CD4-positive, alpha-beta T cell treated with Interleukin-6 at 100 ng/mL for 8 hours (primary cell): Measurements from ENCODE around the gene CLIC4.
"Not testable (repeated sequence)": the region's sequence is repeated elsewhere in the genome, so short reads cannot be mapped to it uniquely, and the experiment has no call there.

Experiments
- DNase-seq: peaks from one replicate; pipeline ENCODE4 v3.0.0-alpha.2; 2020; ENCODE audit warnings: mixed read lengths, low spot score

Gene CLIC4

DNA sequence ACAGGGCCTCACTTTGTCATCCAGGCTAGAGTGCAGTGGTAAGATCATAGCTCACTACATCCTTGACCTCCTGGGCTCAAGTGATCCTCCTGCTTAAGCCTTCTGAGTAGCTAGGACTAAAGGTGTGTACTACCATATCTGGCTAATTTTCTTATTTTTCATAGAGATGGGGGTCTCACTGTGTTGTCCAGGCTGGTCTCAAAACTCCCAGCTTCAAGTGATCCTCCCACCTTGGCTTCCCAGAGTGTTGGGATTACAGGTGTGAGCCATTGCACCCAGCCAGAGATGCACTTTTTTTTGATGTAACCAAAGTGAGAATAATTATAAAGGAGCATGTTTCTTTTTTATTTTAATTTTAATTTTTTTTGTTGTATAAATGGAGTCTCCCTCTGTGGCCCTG is 28.4 kb downstream of the CLIC4 start:
- DNase-seq, result no peak

DNA sequence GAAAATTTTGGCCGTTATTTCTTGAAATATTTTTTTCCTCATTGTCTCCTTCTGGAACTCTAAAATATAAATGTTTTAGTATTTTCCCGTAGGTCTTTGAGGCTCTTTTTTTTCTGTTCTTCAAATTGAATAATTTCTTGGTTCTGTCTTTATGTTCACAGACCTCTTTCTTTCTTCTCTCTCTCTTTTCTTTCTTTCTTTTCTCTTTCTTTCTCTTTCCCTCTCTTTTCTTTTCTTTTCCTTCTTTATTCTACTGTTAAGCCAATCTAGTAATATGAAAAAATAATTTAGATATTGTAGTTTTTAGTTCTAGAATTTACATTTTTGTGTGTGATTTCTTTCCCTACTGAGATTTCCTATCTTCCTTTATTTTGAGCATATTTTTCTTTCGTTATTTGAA is 30.1 kb downstream of the CLIC4 start:
- no peak for DNase-seq

DNA sequence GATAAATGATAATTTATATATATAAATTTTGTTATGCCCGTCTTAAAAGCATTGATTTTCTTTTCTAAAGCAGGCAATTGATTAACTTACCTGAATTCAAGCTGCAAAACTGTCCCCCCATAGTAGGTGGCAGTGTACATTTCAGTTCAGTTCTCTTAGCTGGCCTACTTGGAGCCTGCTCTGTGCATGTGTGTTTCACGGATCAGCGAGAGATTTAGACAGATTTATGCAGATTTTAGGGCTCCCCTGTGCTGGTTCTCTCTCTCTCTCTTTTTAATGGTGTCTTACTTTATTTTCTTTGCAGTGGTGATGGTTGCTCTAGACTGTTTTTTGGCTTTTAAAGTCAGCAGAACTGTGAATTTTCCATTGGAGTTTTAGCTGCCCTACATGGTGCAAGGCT is 30.7 kb downstream of the CLIC4 start:
- DNase-seq, result no peak

DNA sequence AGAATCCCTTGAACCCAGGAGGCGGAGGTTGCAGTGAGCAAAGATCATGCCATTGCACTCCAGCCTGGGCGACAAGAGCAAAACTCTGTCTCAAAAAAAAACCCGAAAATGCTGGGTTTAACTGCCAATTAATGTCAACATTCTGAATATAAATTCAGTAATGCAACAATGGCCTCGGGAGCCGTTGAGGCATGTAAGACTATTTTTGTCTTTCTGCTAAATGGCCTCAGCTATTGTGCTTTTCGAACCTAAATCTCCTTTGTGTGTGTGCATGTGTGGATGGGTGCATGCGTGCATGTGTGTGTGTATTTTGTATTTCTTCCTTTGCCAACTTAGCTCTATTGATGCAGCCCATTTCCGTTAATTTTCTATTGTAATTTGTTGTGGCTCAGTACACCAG is 31.6 kb downstream of the CLIC4 start:
- DNase-seq, result no peak

DNA sequence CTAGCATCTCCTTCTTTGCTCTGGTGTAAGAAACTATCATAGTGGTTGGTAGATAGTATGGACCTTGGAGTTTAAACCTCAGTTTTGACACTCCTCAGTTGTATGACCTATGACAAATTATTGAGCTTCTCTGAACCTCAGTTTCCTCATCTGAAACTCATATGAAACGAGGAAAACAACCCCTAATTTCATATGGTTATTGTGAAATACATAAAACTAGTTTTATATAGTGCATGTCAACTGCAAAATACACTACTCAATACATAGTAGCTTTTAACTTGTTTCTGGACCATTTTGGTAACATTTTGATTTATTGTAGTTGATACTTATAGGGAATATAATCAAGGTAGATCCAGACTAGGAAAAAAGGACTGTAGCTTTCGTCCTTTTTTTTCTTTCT is 32.9 kb downstream of the CLIC4 start:
- no peak for DNase-seq

DNA sequence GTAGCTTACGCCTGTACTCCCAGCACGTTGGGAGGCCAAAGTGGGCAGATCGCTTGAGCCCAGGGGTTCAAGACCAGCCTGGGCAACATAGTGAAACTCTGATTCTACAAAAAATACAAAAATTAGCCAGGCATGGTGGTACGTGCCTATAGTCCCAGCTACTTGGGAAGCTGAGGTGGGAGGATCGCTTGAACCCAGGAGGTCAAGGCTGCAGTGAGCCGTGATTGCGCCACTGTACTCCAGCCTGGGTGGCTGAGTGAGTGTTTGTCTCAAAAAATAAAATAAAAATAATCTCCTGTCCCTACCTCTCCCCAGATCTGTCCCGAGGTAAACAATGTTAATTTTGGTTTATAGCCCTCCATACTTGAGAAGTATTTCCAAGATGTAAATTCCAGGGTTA is 34.0 kb downstream of the CLIC4 start:
- not testable (repeated sequence) for DNase-seq

DNA sequence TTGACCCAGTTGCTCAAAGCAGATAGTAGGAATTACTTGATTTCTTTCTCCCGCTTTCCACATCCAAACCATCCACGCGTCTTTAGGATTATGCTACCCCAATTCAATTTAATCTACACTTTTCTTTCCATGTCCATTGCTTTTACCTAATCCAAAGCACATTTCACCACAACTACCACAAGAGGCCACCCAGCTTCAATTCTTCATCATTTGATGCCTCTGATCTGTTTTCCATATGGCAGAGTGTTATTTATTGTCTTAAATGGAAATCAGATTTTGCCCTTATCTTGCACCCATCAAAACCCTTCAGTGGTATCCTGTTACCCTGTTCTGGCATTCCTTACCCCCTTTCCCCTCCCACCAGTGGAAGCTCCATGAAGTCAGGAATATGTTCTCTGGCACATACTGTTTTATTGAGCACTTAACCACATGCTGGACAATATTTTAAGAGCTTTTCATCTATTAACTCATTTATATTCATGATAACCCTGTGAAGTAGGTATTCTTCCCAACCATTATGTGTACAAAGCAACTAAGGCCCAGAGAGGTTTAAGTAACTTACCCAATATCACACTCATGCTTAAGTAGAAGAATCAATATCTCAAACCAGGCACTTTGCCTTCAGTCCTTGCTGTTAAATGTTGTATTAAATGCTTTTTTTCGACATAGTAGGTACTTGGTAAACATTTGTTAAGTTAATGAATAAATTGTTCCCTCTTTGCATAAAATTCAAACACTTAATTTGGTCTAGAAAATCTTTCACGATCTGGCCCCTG is 34.6 kb downstream of the CLIC4 start:
- DNase-seq, result no peak

DNA sequence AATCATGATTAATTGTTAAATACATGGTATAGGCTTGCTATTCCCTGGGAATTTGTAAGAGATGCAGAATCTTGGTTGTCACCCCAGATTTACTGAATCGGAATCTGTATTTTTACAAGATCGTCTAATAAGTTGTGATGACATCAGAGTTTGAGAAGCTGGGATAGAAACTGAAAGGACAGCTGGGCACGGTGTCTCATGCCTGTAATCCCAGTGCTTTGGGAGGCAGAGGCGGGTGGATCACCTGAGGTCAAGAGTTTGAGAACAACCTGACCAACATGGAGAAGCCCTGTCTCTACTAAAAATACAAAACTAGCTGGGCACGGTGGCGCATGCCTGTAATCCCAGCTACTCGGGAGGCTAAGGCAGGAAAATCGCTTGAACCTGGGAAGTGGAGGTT is 35.4 kb downstream of the CLIC4 start:
- DNase-seq, result not testable (repeated sequence)

DNA sequence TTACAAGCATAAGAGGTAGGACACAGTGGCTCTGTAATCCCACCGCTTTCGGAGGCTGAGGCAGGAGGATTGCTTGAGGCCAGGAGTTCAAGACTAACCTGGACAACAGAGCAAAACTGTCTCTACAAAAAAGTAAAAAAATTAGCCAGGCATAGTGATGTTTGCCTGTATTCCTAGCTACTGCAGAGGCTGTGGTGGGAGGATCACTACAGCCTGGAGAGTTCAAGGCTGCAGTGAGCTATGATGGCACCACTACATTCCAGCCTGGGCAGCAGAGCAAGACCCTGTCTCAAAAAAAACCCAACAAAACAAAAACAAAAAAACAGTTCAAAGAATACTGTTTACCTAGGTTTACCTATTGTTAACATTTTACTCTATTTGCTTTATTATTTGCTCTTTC is 37.4 kb downstream of the CLIC4 start:
- DNase-seq, result no peak

DNA sequence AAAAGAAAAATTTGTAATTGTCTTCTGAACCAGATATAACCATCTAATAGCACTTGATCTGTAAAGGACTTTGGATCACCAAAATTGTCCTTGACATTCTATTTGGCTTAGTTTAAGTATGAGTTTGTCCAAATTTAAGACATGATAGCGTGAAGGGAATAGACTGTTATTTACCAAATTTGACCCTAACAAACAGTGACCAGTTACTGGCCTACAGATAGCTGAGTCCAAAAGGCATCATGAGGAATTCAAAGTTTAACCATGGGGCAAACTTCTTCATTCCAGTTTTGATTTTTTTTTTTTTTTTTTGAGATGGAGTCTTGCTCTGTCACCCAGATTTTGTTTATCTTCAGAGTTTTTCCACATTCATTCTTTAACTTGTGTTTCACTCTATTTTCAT is 38.5 kb downstream of the CLIC4 start:
- DNase-seq, result no peak

DNA sequence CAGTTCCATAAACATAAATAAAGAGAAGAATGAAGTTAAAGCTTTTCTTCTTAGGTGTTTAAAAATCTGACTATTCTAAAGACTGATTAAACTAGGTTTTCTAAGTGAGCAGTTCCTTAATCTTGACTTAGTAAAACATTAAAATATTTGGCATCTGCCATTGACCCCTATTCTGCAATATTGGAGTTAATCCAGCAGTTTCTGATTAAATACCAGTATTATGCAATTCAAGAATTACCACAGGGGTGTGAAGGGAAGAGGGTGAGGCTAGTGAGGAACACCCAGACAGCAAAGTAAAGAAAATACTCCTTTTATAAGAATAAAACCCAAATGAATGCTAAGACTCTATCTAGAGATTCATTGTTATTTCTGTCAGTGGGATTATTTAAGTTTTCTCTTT is 40.9 kb downstream of the CLIC4 start:
- DNase-seq, result no peak

DNA sequence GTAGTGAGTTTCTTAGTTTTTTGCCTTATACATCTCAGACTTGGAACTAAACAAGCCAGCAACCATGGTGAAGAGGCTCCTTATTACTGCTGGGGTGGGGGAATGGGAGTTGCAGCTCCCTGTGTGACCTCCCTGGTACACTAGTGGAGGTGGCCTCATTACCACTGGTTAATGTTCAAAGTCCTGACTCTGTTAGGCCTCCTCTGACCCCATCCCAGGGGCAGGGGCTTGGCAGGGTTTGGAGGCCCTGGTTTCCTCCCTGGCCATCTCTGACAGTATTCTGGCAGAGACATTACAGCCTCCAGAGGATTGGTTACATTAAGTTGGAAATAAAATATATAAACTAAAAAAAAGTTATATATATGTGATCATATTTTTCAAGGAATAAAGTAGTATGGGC is 45.2 kb downstream of the CLIC4 start:
- DNase-seq, result no peak

DNA sequence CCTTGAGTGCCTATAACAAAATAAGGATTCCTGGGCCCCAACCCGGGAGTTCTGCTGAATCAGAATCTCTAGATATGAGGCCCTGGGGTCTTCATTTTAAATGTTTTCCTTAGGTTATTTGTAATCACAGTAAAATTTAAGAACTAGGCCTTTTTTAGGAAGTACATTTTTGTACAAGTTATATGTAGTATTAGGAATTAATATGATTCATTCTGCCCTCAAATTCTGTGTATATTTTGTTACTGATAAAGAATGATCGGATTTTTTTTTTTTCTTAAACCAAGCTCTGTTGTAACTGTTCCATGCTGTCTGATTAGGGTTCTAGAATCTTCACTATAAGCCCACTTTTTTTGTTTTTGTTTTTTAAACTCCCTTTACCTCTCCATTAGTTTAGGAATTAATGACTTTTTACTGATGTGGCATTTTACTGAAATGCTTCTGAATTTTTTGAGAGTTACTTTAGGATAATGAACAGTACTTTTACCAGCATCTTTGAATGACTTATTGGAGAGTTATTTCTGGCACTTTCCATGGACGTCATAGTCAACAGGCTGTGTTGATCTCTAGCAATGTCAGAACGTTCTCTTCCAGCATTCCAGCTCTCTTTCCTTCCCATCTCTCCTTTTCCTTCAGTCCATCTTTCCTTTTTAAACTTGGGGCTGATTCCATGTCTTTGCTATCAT is 48.3 kb downstream of the CLIC4 start:
- DNase-seq, result no peak

DNA sequence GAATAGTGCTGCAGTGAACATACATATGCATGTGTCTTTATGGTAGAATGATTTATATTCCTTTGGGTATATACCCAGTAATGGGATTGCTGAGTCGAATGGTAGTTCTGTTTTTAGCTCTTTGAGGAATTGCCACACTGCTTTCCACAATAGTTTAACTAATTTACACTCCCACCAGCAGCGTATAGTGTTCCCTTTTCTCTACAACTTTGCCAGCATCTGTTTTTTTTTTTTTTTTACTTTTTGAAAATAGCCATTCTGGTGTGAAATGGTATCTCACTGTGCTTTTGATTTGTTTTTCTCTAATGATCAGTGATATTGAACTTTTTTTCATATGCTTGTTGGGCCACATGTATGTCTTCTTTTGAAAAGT is 48.9 kb downstream of the CLIC4 start:
- not testable (repeated sequence) for DNase-seq

DNA sequence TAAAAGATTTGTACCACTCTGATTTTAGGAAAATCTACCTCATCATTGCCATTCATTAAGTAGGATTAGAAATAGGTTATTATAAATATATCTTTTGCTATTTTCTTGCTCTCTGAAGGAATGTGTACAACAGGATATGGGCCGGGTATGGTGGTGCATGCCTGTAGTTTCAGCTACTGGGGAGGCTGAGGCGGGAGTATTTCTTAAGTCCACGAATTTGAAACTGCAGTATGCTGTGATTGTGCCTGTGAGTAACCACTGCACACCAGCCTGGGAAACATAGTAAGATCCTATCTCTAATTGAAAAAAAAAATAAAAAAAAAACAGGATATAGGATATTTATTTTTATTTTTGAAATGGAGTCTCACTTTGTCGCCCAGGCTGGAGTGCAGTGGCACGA is 50.0 kb downstream of the CLIC4 start:
- DNase-seq, result no peak

DNA sequence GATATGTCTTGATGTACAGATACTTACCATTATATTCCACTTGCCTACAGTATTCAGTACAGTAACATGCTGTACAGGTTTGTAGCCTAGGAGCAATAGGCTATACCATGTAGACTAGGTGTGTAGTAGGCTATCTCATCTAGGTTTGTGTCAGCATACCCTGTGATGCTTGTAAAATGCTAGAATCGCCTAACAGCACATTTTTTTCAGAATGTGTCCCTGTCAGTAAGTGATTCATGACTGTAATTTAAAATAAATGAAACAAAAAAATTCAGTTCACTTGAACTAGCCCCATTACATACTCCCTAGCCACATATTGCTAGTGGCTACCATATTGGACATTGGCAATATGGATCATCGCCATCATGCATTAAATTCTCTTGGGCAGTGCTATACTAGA is 51.3 kb downstream of the CLIC4 start:
- no peak for DNase-seq

DNA sequence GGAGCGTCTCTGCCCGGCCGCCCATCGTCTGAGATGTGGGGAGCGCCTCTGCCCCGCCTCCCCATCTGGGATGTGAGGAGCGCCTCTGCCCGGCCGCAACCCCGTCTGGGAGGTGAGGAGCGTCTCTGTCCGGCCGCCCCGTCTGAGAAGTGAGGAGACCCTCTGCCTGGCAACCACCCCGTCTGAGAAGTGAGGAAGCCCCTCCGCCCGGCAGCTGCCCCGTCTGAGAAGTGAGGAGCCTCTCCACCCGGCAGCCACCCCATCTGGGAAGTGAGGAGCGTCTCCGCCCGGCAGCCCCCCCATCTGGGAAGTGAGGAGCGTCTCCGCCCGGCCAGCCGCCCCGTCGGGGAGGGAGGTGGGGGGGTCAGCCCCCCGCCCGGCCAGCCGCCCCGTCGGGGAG is 54.0 kb downstream of the CLIC4 start:
- DNase-seq, result not testable (repeated sequence)

DNA sequence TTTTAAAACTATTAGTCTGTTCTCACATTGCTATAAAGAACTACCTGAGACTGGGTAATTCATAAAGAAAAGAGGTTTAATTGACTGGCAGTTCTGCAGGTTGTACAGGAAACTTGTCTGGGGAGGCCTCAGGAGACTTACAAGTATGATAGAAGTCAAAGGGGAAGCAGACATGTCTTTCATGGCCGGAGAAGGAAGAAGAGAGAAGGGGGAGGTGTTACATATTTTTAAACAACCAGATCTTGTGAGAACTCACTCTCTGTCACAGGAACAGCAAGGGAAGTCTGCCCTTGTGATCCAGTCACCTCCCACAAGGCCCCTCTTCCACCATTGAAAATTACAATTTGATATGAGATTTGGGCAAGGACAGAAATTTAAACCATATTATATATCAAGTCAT is 55.9 kb downstream of the CLIC4 start:
- DNase-seq, result no peak

DNA sequence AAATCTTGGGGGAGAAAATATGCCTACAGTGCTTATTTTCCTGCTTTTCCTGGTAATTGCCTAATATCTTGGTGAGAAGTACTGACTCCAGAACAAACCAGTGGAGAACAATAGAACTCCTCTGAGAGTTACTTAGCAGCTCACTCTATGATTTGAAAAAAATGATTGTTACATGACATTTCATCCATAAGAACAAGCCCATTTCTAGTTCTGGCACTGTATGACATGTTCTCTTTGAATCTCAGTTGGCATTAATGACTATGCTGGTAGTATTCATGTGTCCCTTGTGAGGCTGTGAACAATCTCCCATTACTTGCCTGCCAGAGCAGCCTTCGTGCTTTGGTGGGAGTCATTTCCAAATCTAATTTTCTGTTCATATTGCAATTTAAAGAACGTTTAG is 58.0 kb downstream of the CLIC4 start:
- DNase-seq, result no peak

DNA sequence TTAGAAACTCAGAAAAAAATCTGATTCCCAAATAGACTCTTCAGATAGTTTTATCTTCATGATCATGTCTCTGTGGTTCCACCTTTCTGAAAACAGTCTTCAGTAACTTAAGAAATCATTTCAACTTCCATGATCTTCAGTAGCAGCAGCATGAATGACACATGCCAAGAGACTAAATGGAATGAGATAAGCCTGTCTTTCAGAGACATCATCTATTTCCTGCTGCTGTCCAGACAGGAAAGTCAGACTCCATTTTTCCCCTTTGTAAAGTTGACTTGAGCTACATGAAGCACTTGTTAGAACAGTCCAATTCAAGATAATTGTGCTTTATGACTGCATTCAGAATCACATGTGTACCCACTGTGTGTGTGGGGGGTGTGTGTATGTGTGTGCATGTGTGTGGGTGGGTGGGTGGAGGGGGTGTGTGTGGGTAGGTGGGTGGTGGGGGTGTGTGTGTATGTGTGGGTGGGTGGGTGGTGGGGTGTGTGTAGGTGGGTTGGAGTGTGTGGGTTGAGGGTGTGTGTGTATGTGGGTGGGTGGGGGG is 58.8 kb downstream of the CLIC4 start:
- no peak for DNase-seq

DNA sequence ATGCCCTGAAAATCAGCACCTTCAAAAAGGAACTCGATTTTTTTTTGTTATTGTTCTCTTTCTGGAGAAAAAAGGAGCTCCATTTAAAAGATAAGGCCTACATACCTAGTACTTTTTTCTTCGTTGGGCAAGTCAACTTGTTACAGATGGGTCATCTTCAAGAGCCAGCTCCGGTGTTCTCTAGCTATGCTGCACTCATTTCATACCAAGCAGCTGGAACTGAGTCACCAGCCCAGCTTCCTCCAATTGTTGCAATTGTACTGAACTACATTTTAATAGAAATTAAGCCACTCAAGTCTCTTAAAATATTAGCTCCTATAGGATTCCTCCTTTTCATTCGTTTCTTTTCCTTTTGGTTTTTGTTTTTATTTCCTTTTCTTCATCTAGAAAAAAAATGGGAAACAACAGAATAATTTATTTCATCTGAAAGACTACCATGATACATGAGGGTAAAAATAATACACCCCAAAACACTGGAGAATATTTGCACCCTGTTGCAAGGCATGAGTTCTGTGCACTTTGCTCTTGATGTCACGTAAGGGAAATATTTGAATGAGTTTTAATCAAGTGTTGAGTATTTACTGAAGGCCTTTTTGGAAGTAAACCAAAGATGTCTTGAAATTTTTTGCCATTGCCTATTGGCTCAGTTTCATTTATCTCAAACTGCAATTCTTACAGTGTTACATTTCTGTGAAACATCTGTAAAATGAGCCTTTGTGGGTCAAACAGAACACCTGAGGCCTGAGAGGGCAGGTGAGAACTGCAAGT is 60.5 kb downstream of the CLIC4 start:
- no peak for DNase-seq

DNA sequence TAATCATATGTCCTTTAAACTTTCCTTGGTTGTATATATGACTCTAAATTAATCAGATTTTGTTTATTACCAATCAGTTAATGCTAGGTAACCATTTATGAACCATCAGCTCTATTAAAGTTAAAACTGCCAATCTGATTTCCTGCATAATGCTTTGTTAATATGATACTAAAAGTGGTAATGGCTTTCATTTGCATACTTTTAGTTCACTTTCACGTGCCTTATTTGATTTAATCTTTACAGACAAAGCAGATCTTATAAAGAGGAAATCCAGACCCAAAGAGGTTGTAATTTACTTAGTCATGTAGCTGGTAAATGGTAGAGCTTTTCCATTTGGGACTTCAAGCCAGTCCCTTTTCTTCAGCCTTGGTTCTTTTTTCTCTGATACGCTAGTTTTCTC is 61.3 kb downstream of the CLIC4 start:
- DNase-seq, result no peak

DNA sequence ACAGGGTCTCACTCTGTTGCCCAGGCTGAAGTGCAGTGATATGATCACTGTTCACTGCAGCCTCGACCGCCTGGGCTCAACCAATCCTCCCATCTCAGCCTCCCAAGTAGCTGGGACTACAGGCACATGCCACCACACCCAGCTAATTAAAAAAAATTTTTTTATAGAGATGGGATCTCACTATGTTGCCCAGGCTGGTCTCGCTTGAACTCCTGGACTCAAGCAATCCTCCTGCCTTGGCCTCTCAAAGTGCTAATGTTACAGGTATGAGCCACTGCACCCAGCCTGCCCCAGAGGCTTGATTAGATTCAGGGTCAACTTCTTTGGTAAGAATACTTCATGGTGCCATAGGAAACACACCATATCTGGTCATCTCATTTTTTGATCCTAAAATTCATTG is 66.2 kb downstream of the CLIC4 start:
- not testable (repeated sequence) for DNase-seq
